HS-27A (cell line): Measurements from ENCODE around the gene CABYR.

ENCODE experiments used
- DNase-seq: peaks from one replicate; pipeline ENCODE4 v3.0.0-alpha.2; 2012; ENCODE audit warnings: low read depth, missing footprints

The CABYR gene, protein sequence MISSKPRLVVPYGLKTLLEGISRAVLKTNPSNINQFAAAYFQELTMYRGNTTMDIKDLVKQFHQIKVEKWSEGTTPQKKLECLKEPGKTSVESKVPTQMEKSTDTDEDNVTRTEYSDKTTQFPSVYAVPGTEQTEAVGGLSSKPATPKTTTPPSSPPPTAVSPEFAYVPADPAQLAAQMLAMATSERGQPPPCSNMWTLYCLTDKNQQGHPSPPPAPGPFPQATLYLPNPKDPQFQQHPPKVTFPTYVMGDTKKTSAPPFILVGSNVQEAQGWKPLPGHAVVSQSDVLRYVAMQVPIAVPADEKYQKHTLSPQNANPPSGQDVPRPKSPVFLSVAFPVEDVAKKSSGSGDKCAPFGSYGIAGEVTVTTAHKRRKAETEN

DNA sequence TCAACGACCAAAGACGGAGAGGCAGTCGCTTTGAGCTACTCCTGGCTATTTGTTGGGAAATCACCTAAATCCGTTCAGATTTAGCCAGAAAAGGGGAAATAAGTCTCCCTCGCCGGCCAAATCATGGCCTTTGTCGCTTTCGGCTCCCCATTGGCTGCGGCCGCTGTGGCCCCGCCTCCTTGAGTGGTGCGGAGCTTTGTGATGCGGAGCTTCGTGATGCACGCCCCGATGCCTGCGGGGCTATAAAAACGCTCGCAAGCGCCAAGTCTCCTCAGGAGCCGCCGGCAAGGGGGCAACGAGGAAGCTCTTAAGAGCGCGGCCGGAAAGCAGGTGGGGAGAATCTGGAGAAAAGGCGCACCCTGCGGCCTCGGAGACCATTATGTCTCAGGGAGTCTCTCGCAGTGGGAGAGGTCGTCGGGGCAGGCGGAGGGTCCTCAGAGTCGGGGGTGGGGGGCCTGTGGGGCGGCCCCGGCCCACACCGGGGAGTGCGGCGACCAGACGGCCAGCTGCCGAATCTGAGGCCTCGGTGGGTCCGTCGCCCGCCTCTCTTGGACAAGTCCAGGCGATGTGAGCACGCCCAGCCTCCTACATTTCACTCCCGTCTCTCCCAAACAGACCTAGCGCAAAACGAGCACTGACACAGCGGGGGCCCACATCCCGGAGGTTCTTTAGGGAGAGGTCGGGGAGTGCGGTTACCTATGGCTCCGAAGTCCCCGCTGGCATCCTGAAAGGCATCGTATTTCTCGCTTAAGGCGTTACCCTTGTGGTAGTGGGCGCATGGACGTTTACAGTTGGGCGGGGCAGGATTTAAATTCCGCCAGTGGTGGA lies at the start of gene CABYR:
TSS of gene CABYR (plus strand) at position 274 of the 828 bp plus-strand sequence. CDS start 4,053 bp downstream, outside the sequence.
- DNase-seq = no peak

DNA sequence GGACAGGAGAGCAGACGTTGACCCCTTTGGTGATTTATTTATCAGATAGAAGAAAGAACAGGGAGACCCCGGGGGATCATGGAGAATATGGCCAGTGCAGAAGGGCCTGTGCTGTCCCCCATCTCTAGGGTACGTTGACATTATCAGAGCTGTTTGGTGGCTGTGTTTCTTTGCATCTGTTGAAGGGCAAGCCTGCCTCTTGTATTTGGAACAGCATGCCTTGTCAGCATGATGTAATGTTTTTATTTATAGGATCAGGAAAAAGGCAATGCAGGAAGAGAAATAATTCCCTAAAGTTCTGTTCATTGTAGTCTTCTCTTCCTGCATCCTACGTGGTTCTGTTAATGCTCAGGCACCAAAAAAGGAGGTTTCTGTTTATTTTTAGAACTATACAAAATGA lies 49.8 kb upstream of the CABYR start:
- DNase-seq = no peak

DNA sequence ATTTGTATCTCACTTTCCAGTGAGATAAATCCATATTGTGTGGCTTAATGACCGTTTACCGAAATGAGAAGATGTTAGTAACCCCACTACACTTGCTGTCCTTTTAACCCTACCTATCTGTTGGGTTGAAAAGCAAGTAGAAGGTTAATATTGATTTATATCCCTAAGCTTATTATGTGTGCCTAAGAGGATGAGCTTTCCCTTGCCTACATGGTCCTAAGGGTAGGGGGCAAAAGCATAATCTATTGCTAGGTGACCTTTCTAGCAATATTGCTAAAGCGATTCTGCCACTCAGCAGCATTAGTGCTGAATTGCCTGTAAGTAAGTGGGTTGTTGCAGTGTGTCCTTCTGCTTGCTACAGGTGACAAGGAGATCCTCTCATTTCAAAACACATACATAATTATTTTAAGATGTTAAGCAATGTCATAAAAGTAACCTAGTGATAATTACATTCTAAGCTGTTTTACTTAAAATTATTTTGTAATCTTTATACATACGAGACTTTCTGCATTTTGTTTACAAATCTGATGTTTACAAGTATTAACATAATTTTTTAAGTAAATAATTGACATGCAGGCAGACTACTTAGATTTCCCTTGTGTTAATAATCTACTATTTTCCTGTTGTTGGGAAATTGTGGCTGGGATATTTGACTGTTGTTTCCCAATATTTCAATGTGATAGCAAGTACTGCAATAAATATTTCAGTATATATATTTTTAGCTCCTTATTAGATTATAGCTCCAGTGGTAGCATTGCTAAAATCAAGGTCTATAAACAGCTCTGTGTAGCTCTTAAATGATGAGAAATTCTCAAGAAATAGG lies 49.1 kb upstream of the CABYR start:
- no peak for DNase-seq

DNA sequence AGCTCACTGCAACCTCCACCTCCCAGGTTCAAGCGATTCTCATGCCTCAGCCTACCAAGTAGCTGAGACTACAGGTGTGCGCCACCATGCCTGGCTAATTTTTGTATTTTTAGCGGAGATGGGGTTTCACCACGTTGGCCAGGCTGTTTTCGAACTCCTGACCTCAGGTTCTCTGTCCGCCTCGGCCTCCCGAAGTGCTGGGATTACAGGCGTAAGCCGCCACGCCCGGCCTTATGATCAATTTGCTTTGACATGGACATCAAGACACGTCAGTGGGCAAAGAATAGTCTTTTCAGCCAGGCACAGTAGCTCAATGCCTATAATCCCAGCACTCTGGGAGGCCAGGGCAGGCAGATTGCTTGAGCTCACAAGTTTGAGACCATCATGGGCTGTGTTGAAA lies 48.0 kb upstream of the CABYR start:
- no peak for DNase-seq

DNA sequence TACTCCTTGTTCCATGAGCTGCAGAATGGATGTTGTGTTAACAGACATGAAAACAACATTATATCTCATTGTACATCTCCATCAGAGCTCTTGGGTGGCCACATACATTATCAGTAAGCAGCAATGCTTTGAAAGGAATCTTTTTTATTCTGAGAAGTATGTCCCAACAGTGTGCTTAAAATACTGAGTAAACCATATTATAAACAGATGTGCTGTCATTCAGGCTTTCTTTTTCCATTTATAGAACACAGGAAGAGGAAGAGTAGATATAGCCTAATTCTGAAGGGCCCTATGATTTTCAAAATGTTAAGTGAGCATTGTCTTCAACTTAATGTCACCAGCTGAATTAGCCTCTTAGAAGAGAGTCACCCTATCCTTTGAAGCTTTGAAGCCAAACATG lies 44.3 kb upstream of the CABYR start:
- DNase-seq = no peak

DNA sequence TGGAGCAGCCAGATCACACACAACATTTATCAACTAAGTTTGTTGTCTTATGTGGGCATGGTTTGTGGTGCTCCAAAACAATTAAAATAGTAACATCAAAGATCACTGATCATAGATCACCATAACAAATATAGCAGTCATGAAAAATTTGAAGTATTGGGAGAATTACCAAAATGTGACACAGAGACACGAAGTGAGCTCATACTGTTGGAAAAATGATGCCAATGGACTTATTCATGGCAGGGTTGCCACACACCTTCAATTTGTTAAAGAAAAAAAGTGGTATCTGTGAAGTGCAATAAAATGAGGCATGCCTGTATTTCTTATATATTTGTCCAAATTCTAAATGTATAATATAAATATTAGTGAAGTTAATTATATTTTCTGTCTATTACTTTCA lies 42.9 kb upstream of the CABYR start:
- DNase-seq = no peak

DNA sequence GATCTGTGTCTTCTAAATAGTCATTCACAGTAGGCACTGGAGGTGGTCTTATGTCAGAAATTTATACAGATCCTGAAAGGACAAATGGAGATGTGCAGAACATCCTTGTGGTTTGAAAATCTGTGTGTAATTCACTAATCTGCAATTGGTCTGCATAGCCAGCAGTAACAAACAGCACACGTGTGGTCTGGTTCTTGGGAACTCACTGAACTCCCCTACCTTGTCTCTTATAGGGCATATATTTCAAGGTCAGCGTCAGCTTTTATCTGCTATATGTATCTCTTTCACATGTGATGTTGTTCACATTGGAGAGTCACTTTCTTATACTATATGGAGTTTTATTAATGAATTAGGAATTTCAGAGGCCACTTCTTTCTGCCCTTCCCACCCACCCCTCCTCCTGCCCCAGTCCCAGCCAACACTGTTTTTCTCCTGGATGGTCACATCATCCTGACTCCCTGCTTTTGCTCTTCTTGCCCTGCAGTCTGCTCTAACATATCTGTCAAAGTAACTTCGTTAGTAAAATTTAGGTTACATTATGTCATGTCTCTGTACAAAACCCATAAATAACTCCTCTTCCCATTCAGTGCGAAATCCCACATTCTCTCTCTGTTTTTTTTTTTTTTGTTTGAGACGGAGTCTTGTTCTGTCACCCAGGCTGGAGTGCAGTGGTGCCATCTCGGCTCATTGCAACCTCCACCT lies 35.4 kb upstream of the CABYR start:
- DNase-seq = no peak

DNA sequence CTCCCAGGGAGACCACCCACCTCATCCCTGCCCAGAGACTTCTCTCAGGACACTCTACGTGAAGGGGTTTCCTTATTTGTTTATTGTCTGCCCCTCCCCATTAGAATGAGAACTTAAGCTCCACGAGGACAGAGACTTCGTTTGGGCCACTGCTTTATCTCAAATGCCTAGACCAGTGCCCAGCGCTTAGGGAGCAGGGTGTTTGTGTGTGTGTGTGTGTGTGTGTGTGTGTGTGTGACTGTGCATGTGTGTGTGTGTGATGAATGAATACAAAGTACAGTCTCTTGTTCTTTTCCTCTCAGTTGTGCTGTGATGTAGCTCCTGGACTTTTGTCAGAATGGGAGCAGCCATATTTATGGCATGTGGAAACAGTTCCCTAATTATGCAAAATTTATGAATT lies 34.4 kb upstream of the CABYR start:
- DNase-seq = no peak

DNA sequence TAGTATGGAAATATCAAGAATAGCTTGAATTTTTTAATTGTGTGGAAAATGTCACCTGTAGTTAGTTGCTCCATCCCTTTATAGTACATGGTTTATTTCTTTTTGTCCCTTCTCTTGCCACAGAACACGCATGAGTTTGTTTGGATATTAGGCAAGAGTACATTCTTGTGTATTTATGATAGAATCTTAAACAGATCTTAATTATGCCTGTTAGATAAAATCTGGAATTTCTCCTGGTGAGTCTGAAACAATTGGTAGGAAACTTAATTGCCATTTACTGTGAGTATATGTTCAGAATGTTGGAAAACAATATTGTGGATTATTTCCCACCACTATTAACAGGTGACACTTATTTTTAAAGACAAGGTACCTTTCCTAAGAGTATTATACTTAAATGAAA lies 30.2 kb upstream of the CABYR start:
- DNase-seq = no peak

DNA sequence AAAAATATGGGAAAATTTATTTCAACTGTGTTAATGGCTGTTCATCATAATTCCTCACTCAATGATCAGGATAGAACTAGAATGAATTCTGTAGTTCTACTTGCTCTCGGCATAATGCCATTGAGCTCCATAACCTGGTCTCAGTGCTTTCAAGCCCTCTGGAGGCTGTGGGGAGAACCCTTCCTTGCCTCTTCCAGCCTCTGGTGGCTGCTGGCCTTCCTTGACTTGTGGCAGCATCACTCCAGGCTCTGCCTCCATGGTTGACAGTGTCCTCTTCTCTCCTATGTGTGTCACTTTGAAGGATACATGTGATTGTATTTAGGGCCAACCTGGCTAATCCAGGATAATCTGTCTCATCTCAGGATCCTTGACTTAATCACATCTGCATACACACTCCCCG lies 26.9 kb upstream of the CABYR start:
- no peak for DNase-seq

DNA sequence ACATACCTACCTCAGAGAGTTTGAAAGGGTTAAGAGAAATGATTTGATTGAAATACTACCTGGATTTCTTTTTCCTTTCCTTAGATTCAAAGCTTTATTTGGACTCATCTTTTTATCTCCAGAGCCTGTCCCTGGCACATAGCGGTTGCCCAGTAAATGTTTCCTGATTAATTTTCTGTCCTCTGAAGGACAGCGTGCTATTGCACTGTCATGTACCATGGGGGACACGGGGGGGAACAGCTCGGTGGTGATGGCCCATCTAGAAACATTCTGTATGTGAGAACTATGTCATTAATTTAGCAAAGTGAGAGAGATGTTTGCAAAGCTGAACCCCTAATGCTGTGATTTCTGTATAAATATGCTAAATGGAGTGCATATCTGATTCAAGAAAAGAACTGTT lies 26.4 kb upstream of the CABYR start:
- no peak for DNase-seq

DNA sequence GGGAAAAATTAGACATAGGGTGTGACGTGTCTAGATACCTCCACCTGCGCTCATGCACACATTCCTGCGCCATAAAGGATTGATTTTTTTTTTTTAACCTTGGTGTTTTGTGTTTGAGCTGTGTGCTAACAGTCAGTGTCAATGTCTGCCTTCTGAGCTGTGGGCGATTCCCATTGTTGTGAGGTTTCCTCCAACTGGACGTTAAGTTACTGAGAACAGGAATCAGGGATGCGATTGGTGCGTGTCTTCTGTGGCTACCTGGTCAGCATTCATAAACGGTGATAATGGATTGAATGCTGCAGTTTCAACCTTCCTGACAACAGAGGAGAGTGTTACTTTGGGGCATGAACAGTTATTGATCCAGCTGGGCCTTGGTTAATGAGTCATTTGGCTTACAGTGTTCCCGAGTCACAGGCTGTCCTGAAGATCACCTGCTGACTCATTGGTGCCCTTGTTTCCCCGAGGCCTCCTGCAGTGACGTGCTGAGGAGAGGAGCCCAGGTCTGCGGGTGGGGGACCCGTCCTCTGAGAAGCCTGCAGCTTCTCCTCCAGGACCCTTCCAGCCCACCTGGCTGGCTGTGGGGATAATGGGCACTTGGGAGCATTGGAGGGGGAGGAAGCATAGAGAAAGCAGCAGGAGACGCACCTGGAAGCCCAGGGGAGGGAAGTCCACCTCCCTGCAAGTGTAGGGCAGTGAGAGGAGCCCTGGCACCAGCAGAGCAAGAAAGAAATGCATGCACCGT lies 25.8 kb upstream of the CABYR start:
- no peak for DNase-seq

DNA sequence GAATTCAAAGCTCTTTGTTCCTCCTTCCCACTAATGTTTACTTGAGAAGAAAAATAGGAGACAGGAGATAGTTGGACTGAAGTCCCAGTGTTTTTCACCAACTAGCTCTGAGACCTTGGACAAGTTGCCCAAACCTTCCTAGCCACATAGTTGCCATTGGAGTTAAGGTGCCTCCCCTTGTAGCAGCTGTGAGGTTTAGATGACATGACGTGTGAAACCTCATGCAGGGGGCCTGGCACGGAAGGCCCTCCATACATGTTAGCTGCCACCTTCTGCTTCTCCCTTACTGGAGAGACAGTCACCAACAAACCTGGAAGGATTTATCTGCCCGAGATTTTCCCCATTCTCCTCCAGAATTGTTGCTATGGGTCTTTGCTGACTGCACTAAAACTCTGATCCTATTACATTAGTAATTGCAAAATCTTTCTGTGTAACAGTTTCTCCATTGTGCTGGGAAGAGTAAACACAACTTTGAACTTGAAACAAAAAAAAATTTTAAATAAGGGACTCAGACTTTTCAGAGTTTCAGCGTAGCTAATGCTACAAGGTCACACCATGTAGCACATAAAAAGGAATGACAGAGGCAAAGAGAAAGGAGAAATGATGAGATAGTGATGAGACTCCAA lies 23.8 kb upstream of the CABYR start:
- DNase-seq = no peak

DNA sequence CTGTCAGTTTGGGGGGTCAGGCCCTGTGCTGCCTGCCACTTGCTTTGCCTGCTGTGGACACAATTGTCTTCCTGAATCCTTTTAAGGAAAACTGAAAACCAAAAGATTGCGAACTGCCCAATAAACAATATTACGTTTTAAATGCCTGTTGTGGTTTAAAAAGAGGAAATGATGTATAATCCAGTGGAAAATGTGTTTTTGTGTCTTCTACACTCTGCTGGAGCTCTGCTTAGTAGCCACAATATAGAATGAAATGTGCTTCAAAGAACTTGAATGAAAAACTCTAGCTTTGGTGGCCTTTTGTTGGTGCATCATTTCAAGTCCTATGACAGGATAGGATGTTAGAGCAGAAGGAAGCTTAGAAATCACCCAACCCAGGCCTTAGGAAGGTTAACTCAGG lies 23.2 kb upstream of the CABYR start:
- no peak for DNase-seq

DNA sequence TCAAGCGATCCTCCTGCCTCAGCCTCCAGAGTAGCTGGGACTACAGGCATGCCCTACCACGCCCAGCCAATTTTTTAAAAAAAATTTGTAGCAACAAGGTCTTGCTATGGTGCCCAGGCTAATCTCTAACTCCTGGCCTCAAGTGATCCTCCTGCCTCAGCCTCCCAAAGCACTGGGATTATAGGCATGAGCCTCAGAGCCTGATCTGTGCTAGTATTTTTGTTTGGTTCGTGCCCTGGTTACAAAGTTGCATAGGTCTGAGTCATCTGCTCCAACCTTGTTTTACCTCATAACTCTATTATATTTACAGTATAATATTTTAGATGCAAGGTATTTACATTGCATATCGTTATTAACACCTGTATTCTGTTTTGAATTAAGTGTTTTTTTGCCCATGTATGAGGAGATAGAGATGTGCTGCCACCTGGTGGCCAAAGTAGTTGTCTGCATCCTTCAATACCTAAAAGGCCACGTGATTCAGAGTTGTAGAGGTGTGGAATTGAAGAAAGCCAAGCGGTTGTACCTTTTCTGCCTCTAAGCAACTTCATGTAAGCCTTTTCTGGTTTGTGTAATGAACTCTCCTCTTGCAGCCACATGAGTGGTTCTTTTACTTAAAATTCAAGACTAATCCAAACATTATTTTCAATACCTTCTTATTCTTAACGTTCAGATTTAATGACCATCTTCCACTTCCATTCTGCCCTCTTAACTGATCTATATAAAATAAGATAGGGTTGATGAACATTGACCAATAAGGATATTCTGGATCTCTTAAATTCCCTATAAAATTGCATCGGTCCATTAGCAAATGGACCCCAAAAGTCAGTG lies 19.9 kb upstream of the CABYR start:
- peak; percentile 51 for DNase-seq

DNA sequence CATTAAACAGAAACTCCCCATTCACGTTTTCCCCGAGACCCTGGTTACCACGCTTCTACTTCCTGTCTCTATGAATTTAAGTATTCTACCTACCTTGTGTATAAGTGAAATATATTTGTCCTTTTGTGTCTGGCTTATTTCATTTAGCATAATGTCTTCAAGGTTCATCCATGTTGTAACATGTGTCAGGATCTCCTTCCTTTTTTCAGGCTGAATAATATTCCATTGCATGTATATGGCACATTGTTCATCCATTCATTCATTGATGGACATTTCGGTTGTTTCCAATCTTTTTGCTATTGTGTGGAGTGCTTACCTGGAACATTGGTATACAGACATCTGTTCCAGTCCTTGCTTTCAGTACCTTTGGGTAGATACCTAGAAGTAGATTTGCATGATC lies 18.2 kb upstream of the CABYR start:
- no peak for DNase-seq

DNA sequence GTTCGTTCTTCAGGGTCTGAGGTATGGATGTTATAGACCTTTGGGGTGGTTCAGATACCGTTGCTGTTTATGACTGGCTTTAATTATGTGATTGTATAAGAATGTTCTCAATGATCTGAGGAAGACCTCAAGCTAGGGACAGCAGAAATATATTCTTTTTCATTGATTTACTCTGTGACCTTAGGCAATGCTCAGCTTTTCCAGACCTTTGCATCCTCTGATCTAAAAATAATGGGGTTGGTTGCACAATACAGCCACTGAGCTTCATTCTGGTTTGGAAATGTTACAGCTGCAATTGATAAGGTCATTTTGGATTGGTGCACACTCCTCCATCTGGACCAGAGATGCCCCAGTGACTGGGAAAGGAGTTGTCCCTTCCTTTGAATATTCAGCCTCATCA lies 17.2 kb upstream of the CABYR start:
- DNase-seq = no peak

DNA sequence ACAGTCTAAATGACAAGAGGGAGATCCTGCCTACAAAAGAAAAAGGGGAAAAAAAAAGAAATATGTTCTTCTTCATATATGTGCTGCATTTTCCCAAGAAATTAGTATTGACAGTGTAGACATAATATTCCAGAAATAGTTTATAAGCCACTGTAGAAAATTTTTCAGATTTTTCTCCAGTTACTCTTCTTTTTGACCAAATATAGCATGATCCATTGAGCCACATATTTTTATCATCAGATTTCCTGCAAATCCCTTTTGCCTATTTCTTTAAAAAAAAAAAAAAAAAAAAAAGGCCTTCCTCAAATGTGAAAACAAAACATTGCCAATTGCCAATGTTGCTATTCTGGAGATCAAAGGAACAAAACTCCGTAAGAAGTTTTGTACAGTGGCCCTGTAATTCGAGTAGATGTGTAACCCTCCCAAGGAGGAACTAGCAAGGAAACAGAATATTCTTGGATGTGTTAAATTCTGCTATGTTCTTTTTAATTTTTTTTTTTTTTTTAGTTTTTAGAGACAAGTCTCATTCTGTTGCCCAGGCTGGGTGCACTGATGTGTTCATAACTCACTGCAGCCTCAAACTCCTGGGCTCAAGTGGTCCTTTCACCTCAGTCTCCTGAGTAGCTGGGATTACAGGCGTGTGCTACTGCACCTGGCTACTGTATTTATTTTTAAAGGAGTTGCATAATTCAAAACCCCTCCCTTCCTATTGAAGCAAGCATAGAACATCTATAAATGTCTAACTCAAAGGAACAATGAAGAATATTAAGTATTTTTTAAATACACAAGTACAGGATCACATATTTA lies 12.5 kb upstream of the CABYR start:
- DNase-seq = no peak

DNA sequence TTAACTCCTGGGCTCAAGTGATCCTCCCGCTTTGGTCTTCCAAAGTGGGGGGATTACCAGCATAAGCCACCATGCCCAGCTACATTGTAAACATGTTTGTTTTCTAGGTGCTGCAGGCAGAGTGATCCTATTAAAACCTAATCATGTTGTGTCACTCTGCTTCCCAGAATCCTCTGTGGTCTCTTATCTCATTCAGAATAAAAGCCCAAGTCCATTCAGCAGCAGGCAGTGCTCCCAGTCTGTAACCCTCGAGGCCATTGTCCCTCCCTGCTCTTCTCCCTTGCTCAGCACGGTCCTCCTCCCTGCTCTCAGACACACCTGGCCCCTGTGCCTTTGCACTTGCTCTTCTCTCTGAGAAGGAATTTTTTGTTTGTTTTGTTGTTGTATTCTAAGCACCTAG lies 11.1 kb upstream of the CABYR start:
- no peak for DNase-seq
